Prostate gland (tissue), 2 donors: Measurements from ENCODE around the gene CDK14.

Experiments used
- POLR2AphosphoS5 ChIP-seq: sonication (generic); formaldehyde crosslinking; IDR thresholded peaks from one replicate; pipeline ENCODE4 v1.6.1; 2017; ENCODE audit warnings: antibody characterized with exemption
- TF ChIP-seq, protein P1 (sequence below), 4 experiments: fragments of 200-600 bp in 2 of 4; fragments of 450-650 bp in 2 of 4; sonication (generic) in 2 of 4; IDR thresholded peaks; 1 replicate in 3 of 4; 2 replicates in 1 of 4; pipeline ENCODE4 v1.5.1; 2016 to 2019; ENCODE audit warnings: antibody characterized with exemption in 4 of 4, mild to moderate bottlenecking in 2 of 4, moderate library complexity in 2 of 4

DNA sequence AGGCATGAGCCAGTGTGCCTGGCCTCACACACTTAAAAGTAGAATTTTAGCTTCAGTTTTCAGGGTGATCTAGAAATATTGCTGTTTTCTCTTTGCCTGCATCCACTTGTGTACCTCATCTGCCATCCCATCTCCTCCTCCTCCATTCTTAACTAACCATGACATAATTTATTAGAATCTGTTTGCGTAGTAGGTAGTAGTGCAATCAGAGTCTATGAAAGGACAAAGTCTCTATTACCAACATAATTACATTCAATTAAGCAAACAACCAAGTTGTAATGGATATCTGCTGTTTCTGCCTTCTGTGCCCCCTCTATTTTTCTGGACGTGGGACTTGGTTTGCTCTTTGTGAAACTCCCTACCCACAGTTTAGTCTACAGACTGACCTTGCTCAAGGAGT lies 72.9 kb downstream of the CDK14 start:
- TF ChIP-seq, protein P1, sequence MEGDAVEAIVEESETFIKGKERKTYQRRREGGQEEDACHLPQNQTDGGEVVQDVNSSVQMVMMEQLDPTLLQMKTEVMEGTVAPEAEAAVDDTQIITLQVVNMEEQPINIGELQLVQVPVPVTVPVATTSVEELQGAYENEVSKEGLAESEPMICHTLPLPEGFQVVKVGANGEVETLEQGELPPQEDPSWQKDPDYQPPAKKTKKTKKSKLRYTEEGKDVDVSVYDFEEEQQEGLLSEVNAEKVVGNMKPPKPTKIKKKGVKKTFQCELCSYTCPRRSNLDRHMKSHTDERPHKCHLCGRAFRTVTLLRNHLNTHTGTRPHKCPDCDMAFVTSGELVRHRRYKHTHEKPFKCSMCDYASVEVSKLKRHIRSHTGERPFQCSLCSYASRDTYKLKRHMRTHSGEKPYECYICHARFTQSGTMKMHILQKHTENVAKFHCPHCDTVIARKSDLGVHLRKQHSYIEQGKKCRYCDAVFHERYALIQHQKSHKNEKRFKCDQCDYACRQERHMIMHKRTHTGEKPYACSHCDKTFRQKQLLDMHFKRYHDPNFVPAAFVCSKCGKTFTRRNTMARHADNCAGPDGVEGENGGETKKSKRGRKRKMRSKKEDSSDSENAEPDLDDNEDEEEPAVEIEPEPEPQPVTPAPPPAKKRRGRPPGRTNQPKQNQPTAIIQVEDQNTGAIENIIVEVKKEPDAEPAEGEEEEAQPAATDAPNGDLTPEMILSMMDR (IDR thresholded peaks at IDR 0.05): no peak
- TF ChIP-seq POLR2AphosphoS5: no peak
